ENCODE results near the gene NUDT19. TPM values are rescaled to one million over a fixed set of nuclear protein-coding genes. Genes with fewer than 3 reads are reported as not detected.
"Not testable (repeated sequence)": the region's sequence is repeated elsewhere in the genome, so short reads cannot be mapped to it uniquely, and the experiment has no call there.

The NUDT19 gene
- total and polyA plus RNA-seq, 9 of the 15 experiments (the other 6 are each of a cell fraction or from before 2014, with no cell fraction given) = 9.6 to 38.6 (median 14.4) TPM

GRCh38 chr19:32711747-32712146 is 20.1 kb downstream of the NUDT19 start (continued):
- TF ChIP-seq, protein P1, sequence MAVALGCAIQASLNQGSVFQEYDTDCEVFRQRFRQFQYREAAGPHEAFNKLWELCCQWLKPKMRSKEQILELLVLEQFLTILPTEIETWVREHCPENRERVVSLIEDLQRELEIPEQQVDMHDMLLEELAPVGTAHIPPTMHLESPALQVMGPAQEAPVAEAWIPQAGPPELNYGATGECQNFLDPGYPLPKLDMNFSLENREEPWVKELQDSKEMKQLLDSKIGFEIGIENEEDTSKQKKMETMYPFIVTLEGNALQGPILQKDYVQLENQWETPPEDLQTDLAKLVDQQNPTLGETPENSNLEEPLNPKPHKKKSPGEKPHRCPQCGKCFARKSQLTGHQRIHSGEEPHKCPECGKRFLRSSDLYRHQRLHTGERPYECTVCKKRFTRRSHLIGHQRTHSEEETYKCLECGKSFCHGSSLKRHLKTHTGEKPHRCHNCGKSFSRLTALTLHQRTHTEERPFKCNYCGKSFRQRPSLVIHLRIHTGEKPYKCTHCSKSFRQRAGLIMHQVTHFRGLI (CRISPR knock-in tag; IDR thresholded peaks at IDR 0.05) = no peak
- no peak for TF ChIP-seq ZNF395 (CRISPR knock-in tag; IDR thresholded peaks at IDR 0.05)
- no peak for TF ChIP-seq TARDBP (IDR thresholded peaks at IDR 0.05)

DNA sequence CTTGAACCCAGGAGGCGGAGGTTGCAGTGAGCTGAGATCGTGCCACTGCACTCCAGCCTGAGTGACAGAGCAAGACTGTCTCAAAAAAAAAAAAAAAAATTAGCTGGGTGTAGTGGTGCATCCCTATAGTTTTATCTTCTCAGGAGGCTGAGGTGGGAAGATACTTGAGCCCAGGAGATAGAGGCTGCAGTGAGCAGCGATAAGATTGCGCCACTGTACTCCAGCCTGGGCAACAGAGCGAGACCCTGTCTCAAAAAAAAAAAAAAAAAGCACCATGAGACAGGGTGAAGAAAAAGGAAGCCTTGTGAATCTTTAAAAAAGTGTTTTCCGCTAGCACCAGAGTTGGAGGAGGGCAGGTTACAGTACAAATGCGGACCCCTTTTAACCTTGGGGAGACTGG is 24.6 kb downstream of the NUDT19 start:
- H3K27ac ChIP-seq (ENCODE audit: extremely low read depth, low read depth, low read length); H3K4me1 ChIP-seq (replicated peaks in 1 of 2; ENCODE audit: control insufficient read depth in 2 of 2, insufficient read depth in 2 of 2, low read length in 2 of 2); H3K79me2 ChIP-seq (ENCODE audit: control insufficient read depth, insufficient read depth, low read length); H3K4me2 ChIP-seq (ENCODE audit: insufficient read depth, low read length); H3K27me3 ChIP-seq (ENCODE audit: control insufficient read depth in 2 of 2, insufficient read depth in 2 of 2, low read length in 2 of 2); in situ Hi-C loops (cut with MboI); H3K9me1 ChIP-seq (ENCODE audit: control insufficient read depth, insufficient read depth, low read length); H4K20me1 ChIP-seq (replicated peaks; ENCODE audit: control insufficient read depth, insufficient read depth, low read length); H3K9me3 ChIP-seq (replicated peaks; ENCODE audit: control insufficient read depth, insufficient read depth, low read depth, low read length); BruUV-seq (replicated peaks); intact Hi-C loops (cut with micrococcal nuclease); ATAC-seq; FAIRE-seq; DNase-seq (ENCODE audit: extremely low read depth in 1 of 4, low spot score in 3 of 4); H2AFZ ChIP-seq (ENCODE audit: low read depth, low read length); H3K9ac ChIP-seq (ENCODE audit: insufficient read depth in 1 of 2, low read depth in 2 of 2, low read length in 2 of 2); POLR2A ChIA-PET; H3K4me3 ChIP-seq: not testable (repeated sequence)
- TF ChIP-seq, protein P2, sequence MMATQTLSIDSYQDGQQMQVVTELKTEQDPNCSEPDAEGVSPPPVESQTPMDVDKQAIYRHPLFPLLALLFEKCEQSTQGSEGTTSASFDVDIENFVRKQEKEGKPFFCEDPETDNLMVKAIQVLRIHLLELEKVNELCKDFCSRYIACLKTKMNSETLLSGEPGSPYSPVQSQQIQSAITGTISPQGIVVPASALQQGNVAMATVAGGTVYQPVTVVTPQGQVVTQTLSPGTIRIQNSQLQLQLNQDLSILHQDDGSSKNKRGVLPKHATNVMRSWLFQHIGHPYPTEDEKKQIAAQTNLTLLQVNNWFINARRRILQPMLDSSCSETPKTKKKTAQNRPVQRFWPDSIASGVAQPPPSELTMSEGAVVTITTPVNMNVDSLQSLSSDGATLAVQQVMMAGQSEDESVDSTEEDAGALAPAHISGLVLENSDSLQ (IDR thresholded peaks at IDR 0.05) = peak; percentile 5; the same call in 1 of the 2 replicates
- H3K36me3 ChIP-seq (ENCODE audit: control insufficient read depth, insufficient read depth, low read length) = peaks cover 27% of the 10 kb centered on the region; the same call in 2 of the 3 replicates
- CTCF ChIA-PET (ENCODE audit: low intra/inter-chr PET ratio) = interaction anchor here (0.6 kb wide), 1 partner anchor 11 kb away, joined by 3 read pairs; no protein-coding TSS in a partner anchor
- WGBS (ENCODE audit: insufficient coverage, low coverage, missing lambda C conversion rate) = 66% methylated on average over 5 of the region's 7 CpGs

Data from K562 (cell line).